Activated gamma-delta T cell (primary cell): ENCODE measurements around the gene PDE8A.
"Not testable (repeated sequence)": the region's sequence is repeated elsewhere in the genome, so short reads cannot be mapped to it uniquely, and the experiment has no call there.

ENCODE experiments used
- DNase-seq: peaks from one replicate; lab custom pipeline; 2025; lab: John Stamatoyannopoulos, UW

PDE8A gene

GRCh38 chr15:85128621-85129020 is 147.0 kb downstream of the PDE8A start:
- no peak for DNase-seq

GRCh38 chr15:85129881-85130280 is 148.2 kb downstream of the PDE8A start:
- no peak for DNase-seq

GRCh38 chr15:85131915-85132314 is 150.3 kb downstream of the PDE8A start:
- DNase-seq, result no peak

- no peak for DNase-seq
Observed at GRCh38 chr15:85133709-85134108, 152.1 kb downstream of the PDE8A start.

GRCh38 chr15:85137489-85138168 is 156.0 kb downstream of the PDE8A start:
- no peak for DNase-seq

GRCh38 chr15:85139391-85139790 is 157.7 kb downstream of the PDE8A start:
- DNase-seq, result no peak

- no peak for DNase-seq
Observed at GRCh38 chr15:85141726-85142125, 160.1 kb downstream of the PDE8A start.

- no peak for DNase-seq
Observed at GRCh38 chr15:85142312-85142711, 160.7 kb downstream of the PDE8A start.

GRCh38 chr15:85149465-85150129 is 167.9 kb downstream of the PDE8A start:
- no peak for DNase-seq

GRCh38 chr15:85150130-85150480 is 168.4 kb downstream of the PDE8A start:
- DNase-seq, result no peak

- no peak for DNase-seq
Observed at GRCh38 chr15:85151145-85151544, 169.5 kb downstream of the PDE8A start.

GRCh38 chr15:85151861-85152260 is 170.2 kb downstream of the PDE8A start:
- DNase-seq, result no peak

- no peak for DNase-seq
Observed at GRCh38 chr15:85154061-85154460, 172.4 kb downstream of the PDE8A start.

GRCh38 chr15:85155360-85155759 is 173.7 kb downstream of the PDE8A start:
- no peak for DNase-seq

GRCh38 chr15:85155857-85156256 is 174.2 kb downstream of the PDE8A start:
- DNase-seq, result no peak

GRCh38 chr15:85157344-85157743 is 175.7 kb downstream of the PDE8A start:
- no peak for DNase-seq

GRCh38 chr15:85162237-85162636 is 180.6 kb downstream of the PDE8A start:
- DNase-seq, result no peak

- DNase-seq, result no peak
Observed at GRCh38 chr15:85164841-85165466, 183.3 kb downstream of the PDE8A start.

- no peak for DNase-seq
Observed at GRCh38 chr15:85167568-85167967, 185.9 kb downstream of the PDE8A start.

- no peak for DNase-seq
Observed at GRCh38 chr15:85168642-85169173, 187.1 kb downstream of the PDE8A start.

- no peak for DNase-seq
Observed at GRCh38 chr15:85171736-85172135, 190.1 kb downstream of the PDE8A start.

GRCh38 chr15:85172846-85173490 is 191.3 kb downstream of the PDE8A start:
- DNase-seq, result no peak

- DNase-seq, result not testable (repeated sequence)
Observed at GRCh38 chr15:85173630-85174029, 192.0 kb downstream of the PDE8A start.
